ENCODE results near the gene SPC25.
"Not testable (repeated sequence)": the region's sequence is repeated elsewhere in the genome, so short reads cannot be mapped to it uniquely, and the experiment has no call there.

The SPC25 gene

GRCh38 chr2:168901003-168901402 lies 10.8 kb upstream of the SPC25 start, which contains the start of gene G6PC2:
G6PC2 (plus strand) TSS chr2:168901291; CDS start chr2:168901332, 41 bp downstream.
- DNase-seq, result no peak

GRCh38 chr2:168897449-168897848 lies 7.2 kb upstream of the SPC25 start:
- DNase-seq, result no peak

GRCh38 chr2:168896783-168897182 lies 6.6 kb upstream of the SPC25 start:
- no peak for DNase-seq

GRCh38 chr2:168895771-168896170 lies 5.5 kb upstream of the SPC25 start:
- peak; percentile 27 for DNase-seq

GRCh38 chr2:168894720-168895119 lies 4.5 kb upstream of the SPC25 start:
- no peak for DNase-seq

- DNase-seq, result no peak
Measured at GRCh38 chr2:168894101-168894500, 3.9 kb upstream of the SPC25 start.

- DNase-seq, result no peak
Measured at GRCh38 chr2:168892327-168892726, 2.1 kb upstream of the SPC25 start.

GRCh38 chr2:168889635-168890005 lies 610 bp downstream of the SPC25 start:
- DNase-seq, result no peak

GRCh38 chr2:168884975-168885374 lies 5.3 kb downstream of the SPC25 start:
- DNase-seq, result peak; percentile 0

GRCh38 chr2:168882163-168882562 lies 8.1 kb downstream of the SPC25 start:
- DNase-seq, result not testable (repeated sequence)

- no peak for DNase-seq
Measured at GRCh38 chr2:168874368-168875054, 15.7 kb downstream of the SPC25 start.

- DNase-seq, result not testable (repeated sequence)
Measured at GRCh38 chr2:168870824-168871223, 19.4 kb downstream of the SPC25 start.

GRCh38 chr2:168870369-168870768 lies 19.9 kb downstream of the SPC25 start:
- DNase-seq, result not testable (repeated sequence)

GRCh38 chr2:168867164-168867563 lies 23.1 kb downstream of the SPC25 start:
- not testable (repeated sequence) for DNase-seq

GRCh38 chr2:168858146-168858545 lies 32.1 kb downstream of the SPC25 start:
- DNase-seq, result no peak

GRCh38 chr2:168855601-168856000 lies 34.6 kb downstream of the SPC25 start:
- DNase-seq, result no peak

- DNase-seq, result no peak
Measured at GRCh38 chr2:168854651-168855050, 35.6 kb downstream of the SPC25 start.

- no peak for DNase-seq
Measured at GRCh38 chr2:168853471-168853870, 36.8 kb downstream of the SPC25 start.

GRCh38 chr2:168852481-168852880 lies 37.7 kb downstream of the SPC25 start:
- DNase-seq, result no peak

GRCh38 chr2:168851674-168852320 lies 38.4 kb downstream of the SPC25 start:
- DNase-seq, result peak; percentile 70

GRCh38 chr2:168850846-168851245 lies 39.4 kb downstream of the SPC25 start:
- DNase-seq, result no peak

GRCh38 chr2:168849610-168850009 lies 40.6 kb downstream of the SPC25 start:
- peak; percentile 53 for DNase-seq

GRCh38 chr2:168848225-168848624 lies 42.0 kb downstream of the SPC25 start:
- no peak for DNase-seq

- DNase-seq, result no peak
Measured at GRCh38 chr2:168843253-168843652, 47.0 kb downstream of the SPC25 start.

All from fibroblast of skin of scalp (primary cell).